Mucosa of gallbladder (tissue), 1 donor: Measurements from ENCODE around the gene MIS12. TPM values are rescaled to one million over a fixed set of nuclear protein-coding genes. Genes with fewer than 3 reads are reported as not detected.

Experiments
- DNase-seq: peaks from one replicate; pipeline ENCODE4 v3.0.0-alpha.2; 2020; ENCODE audit warnings: low spot score
- total RNA-seq: library from RNA; stranded (reverse); gene quantifications from one replicate; pipeline ENCODE4 v1.2.1, GENCODE V29; 2021
- donor health status: DM: no; HTN: no; CAD: no.

The MIS12 gene
- total RNA-seq, 1 donor from 2014 or later, result 15.3 TPM

DNA sequence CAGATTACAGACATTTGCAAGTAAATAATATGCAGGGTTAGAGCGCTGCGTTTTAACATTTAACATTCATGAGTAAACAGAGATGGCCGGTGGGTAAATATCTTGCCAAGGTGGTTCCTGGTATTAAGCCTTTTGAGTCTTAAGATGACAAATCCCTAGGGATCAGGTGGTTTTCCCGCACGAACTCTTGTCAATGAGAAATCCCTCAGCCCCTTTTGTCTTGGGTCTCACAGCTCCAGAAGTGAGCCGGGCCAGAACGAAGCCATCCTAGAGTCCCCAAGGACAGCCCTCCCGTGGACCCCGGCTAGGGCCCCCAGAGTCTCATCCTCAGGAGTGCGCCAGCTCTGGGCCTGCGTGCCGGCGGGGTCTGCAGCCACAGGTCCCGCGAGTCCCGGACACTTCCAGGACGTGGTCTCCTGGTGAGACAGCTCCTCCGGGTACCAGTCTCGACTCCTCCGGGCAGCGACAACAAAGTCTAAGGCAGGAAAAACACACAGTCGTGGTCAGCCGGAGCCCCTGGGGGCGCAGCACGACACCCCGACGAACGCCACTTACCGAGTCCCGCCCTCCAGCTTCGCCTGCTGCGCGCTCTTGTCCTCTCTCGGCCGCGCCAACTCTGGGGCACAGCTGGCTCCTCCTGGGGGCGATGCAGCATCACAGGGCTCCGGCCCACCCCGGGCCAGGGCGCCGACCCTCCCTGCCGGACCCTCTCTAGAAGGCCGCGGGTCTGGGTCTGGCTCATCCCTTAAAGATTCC, 13.3 kb downstream of the MIS12 start:
- no peak for DNase-seq

DNA sequence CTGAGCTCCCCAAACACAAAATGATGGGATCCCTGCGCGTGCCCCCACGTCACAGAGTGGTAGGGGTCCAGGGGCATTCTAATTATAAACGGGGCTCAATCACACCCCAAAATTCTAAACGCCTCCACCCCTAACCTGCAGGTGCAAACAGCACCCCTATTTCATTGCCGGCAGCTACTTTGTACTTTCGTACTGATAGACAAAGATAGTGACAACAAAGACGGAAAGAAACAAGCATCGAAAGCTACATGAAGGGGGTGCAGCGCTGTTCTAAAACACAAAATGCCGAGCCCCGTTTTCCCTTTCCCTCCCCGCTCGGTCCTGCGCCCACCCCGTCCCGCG, 13.9 kb downstream of the MIS12 start:
- no peak for DNase-seq

DNA sequence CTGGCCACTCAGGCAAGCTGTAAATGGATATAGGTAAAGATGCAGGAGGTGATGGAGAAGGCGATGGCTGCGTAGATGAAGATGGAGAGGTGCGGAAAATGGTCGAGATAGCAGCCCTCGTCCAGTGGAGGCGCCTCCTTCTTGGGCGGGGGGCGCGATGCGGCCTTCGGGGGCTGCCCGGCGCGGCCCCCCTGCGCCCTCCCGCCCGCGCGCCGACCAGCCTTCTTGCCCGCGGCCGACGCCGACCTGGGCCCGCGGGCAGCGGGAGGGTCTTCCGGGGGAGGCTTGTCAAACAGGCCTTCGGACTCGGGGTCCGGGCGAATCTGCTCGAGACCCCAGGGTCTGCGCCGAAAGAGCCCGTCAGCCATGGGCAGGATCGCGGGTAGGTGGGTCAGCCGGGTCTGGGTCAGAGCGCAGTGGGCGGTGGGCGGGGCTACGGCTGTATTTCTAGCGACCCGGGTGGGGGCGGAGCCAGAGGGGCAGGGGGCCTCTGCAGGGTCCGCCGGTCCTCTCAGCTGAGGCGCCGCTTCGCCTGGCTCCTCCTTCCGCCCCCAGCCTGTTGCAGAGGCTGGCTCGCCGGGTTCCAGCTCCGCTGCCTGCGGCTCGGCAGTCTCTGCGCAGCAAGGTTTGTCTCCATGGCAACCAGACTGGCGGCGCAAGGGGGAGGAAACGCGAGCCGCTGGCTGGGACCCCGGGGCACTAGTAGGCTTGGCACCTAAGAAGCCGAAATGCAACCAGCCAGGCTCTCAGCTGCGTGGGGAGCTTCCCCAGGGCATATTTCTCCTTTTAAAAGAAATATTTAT, 14.4 kb downstream of the MIS12 start:
- DNase-seq, result peak; percentile 72

DNA sequence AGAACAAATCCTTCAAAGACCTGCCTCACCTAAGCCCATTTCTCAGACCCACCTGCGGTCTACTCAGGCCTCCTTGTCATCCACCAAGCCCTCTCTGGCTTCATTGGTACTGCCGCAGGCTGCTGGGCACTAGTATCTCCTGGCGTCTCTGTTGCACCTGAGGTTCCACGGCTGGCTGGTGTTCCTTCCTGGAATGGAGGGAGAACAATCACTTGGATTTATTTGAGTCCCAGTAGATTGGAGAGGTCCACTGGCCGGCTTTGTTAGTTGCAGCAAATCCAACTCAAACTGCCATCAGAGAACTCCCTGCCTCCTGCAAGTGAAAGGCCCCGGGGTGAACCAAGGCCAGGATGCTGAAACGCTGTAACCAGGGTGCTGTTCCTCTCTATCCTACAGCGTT, 15.3 kb downstream of the MIS12 start:
- DNase-seq, result no peak

DNA sequence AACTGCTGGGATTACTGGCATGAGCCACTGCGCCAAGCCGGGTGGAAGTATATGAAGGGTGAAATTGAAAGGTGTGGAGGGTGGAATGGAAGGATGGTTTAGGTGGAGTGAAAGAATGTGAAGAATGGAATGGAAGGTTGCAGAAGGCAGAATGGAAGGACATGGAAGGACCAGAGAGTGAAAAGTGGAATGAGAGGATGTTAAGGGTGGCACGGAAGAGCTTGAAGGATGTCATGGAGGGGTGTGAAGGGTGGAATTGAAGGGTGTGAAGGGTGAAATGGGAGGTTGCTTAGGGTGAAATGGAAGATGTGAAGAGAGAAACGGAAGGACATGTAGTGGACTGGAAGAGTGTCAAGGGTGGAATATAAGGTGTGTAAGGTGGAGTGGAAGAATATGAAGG, 16.2 kb downstream of the MIS12 start:
- no peak for DNase-seq

DNA sequence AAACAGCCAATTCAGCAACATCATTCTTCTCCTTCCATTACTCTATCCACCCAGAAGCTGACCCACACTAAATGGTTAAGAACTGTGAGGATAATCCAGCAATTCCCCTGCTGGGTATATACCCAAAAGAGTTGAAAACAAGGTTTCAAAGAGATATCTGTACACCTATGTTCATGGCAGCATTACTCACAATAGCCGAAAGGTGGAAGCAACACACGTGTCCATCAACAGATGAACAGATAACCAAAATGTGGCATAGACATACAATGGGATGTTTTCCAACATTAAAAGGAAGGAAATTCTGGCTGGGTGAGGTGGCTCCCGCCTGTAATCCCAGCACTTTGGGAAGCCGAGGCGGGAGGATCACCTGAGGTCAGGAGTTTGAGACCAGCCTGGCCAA, 19.9 kb downstream of the MIS12 start:
- DNase-seq, result no peak

DNA sequence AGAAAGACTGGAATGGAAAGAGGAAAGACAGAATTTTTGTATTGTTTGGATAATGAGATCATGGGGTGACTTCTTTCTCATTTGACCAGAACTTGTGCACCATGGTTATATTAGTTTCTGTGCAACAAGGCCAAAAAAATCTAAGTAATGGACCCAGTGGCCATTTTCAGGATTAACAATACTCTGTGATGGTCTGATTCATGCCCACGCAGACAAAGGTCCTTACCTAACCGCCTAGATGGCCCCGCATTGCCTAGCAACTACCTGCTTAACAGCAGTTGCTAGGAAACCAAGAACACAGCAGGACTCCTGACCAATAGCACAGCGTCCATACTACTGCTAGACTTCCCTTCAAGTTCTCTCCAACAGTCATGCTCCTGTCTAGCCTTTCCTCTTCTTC, 22.4 kb downstream of the MIS12 start:
- DNase-seq, result no peak

DNA sequence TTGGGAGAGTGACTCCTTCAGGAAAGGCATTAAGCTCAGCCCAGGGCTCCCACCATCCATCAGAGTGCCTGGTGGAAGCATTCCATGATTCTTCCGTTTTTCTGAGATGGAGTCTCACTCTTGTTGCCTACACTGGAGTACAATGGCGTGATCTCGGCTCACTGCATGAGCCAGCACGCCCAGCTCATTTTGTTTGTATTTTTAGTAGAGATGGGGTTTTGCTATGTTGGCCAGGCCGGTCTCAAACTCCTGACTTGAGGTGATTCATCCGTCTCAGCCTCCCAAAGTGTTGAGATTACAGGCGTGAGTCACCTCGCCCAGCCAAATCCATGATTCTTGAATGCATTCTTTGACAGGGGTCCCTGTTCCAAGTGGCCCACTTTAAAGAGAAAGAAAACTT, 23.1 kb downstream of the MIS12 start:
- no peak for DNase-seq

DNA sequence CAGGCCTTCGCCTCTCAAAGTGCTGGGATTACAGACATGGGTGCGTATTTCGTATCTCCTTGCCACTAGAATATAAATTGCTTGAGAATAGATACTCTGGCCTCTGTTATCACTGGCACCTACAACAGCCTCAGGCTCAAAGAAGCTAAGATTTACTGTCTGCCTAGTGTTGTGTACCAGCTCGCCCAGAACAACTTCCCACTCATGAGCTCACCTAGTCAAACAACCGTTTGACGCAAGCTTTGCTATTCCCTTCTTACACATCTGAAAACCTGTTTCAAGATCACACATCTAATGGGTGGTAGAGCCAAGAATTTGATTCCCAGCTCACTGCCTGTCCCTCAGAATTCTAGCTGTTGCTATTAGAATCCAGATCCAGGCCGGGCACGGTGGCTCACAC, 24.4 kb downstream of the MIS12 start:
- DNase-seq, result no peak

DNA sequence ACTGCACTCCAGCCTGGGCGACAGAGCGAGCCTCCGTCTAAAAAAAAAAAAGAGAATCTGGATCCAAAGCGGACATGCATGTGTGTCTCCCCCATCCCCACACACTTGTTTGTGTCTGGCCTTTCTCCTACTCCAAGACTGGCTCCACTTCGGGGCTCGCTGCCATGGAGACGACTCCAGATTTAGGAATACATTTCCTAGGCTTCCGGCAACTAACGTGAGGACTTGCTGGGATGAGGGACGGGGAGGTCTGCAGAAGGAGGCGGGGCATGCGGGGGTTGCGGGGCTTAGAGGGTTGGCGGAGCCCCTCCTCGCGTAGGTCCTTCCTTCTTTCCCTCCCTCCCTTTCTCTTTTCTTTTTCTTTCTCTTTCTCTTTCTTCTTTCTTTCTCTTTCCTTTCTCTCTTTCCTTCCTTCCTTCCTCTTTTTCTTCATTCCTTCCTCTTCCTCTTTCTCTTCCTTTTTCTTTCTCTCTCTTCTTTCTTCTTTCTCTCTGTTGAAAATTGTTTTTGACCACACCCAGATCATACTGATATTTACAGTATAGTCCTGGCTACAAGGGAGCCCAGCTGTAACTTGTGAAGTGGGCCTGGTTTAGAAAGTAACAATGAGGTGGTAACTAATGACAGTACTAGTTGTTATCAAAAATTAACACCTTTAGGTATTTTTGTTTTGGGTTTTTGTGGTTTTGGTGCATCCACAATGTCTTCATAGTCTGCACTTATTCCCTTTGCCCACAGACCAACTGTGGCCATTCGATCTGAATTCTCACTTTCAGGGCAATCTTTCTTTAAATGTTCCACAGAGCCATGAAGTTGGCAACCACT, 25.2 kb downstream of the MIS12 start:
- no peak for DNase-seq

DNA sequence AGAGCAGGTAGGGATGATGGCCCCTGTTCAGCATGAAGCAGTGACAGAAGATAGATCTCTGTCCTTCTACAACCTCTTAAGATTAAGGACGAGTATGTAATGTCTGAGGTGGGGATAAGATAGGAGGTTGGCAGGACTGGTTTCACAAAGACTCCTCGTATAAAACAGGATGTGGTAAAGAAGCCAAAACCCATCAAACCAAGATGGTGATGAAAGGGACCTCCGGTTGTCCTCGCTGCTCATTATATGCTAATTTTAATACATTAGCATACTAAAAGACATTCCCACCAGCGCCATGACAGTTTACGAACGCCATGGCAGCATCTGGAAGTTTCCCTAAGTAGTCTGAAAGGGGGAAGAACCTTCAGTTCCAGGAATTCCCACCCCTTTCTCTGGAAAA, 27.3 kb downstream of the MIS12 start:
- DNase-seq, result no peak

DNA sequence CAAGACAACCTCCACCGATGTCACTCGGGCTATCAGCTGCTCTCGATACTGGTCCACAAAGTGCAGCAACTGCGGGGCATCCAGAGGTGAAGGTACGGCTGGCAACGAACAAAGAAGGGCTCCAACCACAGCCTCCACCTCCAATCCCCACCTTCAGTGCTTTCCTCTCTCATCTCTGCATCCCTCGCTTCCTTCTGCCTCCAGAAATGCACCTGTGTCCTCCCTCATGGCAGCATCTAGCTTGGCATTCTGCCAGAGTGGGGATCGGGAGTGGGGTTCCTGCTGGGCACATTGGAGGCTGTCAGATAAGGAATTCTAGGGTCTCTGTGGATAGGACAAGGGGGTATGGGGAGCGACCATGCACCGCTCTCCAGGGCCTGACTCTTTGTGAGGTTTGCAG, 28.6 kb downstream of the MIS12 start:
- no peak for DNase-seq

DNA sequence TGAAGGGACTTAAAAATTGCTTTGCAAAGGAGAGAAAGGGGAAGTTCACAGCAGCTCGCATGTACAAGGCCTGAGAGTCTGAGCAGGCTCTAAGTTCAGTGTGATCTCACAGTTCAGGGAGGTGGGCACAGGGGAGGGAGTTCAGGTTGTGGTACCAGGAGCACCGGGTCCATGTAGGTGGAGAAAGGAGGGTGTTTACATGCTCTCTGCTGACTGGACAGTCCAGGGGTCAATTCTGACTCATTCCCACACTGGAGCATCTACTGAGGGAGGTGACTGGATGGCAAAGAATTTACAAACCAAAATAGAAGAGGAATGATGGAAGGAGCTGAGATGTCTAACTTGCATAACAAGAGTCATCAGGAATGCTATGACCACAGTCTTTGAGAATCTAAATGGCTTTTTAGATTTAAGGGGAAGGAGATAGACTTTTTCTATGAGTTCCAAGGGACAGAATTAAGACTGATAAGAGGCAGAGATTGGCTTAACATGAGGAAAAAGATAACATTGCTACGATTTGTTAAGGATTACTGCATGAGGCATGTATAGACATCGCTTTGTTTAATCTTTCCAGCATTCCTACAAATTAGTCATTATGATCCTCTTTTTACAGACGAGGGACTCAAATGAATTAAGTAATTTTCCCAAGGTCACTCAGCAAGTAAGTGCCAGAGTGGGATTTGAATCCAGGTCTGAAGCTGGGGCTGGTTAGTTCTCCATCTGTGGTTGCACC, 29.9 kb downstream of the MIS12 start:
- no peak for DNase-seq

DNA sequence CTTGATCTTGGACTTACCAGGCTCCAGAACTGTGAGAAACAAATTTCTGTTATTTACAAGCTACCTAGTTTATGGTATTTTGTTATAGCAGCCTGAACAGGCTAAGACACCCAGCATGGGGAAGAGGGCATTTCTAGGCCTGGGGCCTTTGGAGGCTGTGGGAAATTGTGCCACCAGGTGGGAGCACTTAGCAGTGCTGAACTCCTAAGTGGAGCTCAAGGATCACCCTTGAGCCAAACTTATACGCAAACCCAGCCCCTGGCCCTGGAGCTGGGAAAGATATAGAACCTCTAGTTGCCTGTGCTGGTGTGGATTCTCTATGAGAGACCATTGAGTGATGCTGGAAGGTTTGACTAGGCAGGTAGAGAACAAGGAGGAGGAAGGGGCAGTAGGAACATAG, 36.1 kb downstream of the MIS12 start:
- DNase-seq, result no peak

DNA sequence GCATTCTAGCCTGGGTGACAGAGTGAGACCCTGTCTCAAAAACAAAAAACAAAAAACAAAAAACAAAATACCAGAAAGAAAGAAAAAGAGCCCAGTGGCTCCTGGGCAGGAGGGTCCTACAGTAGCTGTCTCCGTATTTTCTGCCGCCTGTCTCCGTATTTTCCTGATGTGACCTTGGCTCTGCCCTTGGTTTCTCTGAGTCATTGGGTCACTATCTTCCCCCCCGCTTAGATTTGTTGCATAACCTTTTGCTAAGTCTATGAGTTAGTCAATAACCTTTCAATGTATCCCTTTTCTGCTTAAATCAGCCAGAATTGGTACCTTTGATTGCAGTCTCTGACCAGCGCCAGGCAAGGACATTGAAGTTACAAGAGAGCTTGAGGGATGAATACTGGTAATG, 36.9 kb downstream of the MIS12 start:
- DNase-seq, result no peak

DNA sequence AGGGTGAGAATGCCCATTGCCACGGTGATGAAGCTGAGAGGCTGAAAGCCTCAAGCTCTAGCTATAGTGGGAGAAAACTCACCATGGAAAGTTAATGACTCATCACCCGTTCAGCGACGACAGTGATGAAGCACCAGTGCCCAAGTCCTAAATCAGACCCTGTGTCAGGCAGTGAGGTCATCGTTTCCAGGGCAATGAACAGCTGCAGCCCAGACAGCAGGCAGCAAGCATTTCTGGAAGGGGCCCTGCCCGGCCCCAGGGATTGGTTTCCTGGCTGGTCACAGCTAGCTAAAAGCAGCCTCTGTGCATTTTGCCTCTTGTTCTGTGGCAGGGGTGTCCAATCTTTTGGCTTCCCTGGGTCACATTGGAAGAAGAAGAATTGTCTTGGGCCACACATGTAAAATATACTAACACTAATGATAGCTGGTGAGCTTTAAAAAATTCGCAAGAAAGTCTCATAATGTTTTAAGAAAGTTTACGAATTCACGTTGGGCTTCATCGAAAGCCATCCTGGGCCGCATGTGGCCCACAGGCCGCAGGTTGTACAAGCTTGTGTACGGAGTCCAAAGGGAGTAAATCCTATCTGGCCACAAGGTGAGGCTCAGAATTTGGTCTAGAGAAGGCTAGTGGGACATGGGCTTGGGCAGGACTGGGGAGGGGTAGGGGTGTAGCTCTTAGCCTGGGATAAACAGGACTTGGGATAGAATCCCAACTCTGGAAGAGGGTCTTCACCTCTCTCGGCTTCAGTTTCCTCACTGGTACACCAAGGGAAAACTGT, 40.6 kb downstream of the MIS12 start:
- DNase-seq, result peak; percentile 24

DNA sequence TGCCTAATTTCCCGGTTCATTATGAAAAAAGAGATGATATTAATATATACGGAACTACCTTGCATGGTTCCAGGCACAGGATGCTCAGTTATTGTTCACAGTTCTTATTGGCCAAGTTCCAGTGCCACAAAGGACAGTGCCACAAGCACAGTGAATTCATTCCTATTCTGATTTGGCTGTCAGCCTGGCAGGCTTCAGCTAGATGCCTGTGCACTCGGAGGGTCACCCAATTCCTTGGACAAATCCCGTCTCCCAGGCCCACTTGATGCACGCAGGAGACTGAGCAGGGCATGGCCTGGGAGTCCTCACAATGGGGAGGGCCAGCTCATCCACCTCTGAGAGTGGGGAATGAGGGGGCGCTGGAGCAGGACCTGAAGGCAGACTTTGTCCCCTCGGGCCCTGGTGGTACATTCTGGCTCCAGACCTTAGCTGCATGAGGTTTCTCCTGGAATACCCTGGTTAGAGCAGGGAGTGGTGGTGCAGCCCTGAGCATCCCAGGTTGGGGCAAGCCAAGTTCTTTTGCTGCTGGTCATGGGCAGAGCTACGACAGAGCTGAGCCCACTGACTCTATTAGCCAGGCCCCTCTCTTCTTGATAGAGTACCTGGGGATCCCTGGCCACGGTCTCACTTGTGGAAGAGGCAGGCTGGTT, 41.4 kb downstream of the MIS12 start:
- no peak for DNase-seq

DNA sequence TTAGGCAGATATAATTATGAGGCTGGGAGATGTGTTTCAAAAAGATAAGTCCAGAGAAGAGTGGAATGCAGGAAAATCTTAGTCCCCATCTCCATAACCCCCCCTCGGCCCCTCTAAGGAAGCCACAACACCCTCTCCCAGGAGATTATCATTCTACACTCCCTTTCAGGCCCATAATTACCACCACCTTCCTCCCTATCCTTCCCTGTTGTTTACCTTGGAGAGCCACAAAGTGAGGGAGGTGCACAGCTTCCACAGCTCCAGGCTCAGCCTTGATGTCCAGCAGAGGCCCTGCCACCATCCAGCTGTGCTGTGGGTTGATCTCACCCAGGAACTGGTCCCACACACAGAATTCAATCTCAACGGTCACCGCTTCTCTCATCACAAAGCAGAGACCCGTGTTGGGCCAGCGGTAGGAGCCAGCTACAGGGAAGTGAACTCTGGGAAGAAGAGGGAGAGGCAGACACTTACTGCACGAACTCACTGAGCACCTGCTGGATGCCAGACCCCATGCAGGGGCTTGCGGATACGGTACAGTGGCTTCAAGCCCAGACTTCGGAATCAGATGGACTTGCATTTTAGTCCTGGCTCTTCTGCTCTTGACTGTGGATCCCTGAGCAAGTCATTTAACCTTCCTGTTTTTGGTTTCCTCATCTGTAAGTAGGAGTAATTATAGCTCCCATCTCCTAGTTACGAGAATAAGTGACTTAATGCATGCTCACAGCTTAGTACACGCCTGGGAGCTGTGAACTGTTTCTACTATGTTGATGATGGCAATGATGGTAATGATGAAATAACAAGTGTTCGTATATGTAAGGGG, 44.1 kb downstream of the MIS12 start:
- no peak for DNase-seq

DNA sequence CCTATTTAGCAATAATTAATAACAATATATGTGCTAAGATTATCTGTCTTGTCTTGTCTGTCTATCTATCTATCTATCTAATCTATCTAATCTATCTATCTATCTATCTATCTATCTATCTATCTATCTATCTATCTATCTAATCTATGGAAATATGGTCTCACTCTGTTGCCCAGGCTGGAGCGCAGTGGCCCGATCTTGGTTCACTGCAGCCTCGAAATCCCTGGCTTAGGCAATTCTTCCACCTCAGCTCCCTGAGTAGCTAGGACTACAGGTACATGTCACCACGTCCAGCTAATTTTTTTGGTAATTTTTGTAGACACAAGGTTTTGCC, 44.7 kb downstream of the MIS12 start:
- DNase-seq, result no peak

DNA sequence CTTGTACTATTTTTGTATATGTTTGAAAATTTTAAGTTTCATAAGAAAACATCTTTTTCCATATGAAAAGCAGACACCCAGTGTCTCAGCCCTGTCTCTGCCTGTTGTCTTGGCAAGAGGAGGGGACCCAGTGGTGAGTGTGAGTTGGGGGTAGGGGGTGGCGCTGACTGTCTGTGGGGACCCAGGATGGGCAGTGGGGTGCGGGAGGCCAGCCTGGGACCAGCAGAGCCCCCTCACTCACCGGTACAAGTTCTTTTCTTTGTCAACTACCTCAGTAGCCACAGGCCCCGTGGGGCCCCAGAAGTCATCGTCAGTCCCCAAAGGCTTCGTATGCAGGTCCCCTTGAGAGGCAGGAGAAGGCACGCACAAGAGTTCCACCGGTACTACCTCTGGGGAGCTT, 46.2 kb downstream of the MIS12 start:
- no peak for DNase-seq
